NCI-H82 treated with DMSO at 0.1 percent for 48 hours (cell line): Measurements from ENCODE around the gene MYOF.
"Not testable (repeated sequence)": the region's sequence is repeated elsewhere in the genome, so short reads cannot be mapped to it uniquely, and the experiment has no call there.

Experiments used
- DNase-seq: peaks from one replicate; lab custom pipeline; 2025; ENCODE audit not compliant: unreplicated experiment; lab: John Stamatoyannopoulos, UW

The MYOF gene

DNA sequence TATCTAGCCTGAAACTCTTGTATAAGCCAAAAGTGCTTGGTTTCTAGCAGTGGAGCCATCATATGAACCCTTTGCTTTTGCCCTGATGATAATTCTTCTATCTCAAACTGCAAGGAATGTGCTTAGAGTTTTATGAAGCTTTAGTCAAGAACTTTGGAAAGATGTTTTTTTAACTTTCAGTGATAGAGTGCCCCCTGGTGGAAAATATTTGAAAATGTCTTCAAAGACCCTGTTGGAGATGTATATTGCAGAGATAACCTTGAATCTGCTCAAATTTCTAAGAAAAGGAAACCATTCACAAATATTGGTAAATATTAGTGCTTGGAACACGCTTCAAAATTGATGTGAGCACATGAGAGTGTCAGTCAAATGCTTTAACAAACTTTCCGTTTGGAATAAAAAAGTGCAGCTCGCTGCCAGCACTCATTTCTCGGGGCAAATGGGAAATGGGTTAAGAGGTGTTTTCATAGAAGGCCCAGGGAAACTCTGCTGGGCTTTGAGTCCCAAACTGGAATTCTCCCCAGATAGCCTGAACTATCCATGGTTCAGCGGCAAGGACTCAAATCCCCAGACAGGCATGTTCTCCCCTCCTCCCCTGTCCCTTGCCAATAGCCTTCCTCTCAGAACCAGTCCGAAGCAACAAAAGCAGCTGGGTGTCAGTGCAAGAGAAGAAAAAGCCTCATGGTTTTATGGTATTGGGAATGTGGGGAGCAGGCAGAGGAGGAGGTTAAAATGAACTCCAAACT, 129.3 kb downstream of the MYOF start:
- no peak for DNase-seq

DNA sequence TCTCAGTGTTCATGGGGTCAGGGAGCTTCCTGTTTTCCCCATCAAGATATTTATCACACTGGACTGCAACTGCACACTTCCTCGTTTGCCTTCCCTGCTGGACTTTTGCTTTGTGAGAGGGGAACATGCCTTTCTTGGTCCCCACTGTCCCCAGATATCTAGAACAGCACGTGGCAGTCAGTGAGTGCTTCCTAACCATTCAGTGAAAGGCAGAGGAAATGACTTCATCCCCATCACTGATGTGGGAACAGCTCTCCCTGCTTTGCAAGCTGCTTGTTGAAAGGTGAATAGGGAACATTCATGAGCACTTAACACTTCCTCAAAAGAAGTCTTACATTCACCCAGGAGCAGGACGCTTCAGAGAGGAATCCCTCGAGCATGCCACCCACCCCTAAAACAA, 135.4 kb downstream of the MYOF start:
- DNase-seq = no peak

DNA sequence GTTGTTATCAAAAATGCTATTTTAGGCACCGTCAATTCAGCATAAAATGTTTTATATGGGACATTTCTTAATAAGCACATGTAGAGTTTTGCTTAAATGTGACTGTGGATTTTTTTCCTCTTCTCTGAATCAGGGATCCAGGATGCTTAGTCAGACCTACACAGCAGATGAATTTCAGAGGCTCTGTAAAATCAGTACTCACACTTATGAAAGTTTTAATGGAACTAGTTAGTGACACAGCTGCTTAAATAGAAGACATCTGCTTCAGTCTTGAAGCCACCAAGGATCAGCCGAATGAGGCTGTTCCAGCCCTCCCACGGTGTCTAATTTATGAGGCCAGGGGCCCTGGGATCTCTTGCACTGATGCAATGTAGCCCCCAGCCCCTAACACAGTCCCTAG, 136.0 kb downstream of the MYOF start:
- DNase-seq = no peak

DNA sequence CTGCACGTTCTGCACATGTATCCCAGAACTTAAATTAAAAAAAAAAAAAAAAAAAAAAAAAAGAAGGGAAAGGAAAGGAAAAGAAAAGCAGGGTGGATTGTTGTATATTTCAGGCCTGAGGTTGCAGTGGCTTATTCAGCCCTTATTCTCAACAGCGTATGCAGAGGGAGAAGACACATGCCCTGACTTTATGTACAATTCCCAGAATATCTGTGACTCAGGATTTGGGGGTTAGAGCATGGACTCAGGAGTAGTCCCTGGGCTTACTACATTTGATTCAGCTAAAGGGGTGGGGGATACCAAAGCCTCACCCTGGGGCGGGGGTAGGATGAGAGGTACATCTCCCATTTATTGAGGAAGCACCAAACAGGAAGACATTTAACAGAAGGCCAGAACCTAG, 137.4 kb downstream of the MYOF start:
- no peak for DNase-seq

DNA sequence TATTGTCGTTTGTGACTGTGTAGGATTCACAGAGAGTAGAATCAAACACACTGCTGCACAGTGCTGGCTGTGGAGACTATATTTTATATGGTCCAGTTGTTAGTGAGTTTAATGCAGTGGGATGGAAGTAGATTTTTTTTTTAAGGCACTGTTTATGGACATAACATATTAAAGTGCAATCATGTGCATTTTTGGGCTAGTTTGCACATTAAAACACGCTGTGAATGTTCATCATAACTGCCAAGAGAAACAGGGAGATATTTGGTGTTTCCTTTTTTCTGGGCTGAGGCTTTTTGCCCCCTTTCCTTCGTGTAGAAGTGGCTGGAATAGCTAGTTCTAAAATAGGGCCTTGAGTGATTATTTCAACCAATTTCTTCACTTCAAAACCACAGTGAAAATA, 139.2 kb downstream of the MYOF start:
- DNase-seq = no peak

DNA sequence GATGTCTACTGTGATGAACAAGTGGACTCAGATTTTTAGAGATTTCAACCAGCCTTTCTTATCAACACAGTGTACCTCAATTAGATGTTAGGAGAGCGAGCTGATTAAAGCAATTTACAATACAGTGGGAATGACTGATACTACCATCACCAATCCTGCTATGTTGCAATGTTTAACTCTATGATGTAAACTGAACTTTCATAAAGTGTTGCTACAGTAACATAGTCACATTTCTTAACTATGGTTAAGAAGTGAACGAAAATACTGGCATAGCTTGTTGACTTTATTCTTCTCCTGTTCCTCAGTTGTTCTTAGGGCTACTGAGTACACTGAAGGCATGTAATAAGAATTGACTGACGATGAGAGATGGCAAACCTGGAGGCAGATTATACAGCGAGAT, 139.8 kb downstream of the MYOF start:
- no peak for DNase-seq

DNA sequence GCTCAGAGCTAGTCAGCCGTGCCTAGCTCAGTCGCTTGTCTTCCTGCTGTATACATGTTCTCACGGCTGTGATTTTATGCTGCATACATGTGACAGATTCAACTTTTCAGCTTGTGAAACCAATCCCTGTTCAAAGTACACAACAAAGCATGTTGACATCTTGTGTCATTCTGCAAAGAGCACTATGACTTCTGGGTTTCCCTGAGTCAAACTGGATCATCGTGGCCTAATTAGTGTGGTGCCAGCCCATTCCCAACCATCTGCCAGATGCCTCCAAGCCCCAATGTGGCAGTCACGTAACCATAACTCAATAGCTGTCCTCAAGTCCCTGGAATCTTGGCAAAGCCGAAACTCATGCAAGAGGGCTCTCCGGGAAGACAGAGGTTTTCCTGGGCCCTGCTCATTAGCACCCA, 144.8 kb downstream of the MYOF start:
- DNase-seq = no peak

DNA sequence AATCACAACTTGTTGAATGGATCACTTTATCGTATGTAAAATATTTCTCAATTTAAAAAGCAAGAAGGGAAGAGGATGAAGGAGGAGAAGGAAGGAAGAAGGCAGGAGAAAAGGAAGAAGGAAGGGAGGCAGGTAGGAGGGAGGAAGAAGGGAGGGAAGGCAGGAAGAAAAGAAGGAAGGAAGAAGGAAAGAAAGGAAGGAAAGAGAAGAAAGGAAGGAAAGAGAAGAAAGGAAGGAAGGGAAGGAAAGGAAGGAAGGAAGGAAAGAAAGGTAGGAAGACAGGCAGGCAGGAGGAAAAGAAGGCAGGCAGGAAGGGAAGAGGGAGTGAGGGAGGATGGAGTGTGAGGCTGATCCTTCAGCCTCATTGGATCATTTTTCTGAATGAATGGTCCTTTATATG, 145.5 kb downstream of the MYOF start:
- DNase-seq = no peak

DNA sequence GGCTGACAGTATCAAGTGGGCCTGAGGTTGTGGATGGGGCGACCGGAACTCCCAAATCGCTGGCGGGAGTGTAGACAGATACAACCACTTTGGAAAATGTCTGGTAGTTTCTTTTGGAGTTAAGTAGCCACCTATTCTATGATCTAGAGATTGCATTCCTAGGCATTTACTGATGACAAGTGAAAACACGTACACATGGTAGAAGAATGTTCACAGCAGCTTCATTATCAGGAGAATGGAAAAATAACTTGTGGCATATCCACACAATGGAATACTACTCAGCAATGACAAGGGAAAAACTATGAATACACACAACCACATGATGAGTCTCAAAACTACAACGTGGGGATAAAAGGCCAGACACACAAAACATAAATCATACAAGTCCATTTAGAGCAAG, 146.0 kb downstream of the MYOF start:
- no peak for DNase-seq

DNA sequence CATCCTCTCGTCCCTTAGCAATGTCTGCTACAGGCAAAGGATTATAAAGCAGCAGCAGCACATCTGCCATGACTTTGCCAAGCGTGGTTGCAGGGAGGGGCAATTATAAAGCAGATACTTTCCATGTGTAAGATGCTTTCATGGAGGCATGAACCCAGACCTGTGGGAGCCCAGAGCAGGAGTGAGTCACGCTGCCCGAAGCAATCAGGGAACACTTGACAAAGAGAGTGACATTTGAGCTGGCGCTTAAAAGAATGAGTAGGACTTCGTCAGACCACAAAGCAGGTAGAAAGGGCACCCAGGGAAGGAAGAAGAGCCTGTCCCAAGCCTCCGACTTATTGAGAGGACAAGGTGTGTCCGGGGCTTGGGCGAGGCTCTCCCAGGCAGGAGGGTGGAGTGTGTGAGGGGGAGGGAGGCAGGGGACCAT, 147.2 kb downstream of the MYOF start:
- DNase-seq = no peak

DNA sequence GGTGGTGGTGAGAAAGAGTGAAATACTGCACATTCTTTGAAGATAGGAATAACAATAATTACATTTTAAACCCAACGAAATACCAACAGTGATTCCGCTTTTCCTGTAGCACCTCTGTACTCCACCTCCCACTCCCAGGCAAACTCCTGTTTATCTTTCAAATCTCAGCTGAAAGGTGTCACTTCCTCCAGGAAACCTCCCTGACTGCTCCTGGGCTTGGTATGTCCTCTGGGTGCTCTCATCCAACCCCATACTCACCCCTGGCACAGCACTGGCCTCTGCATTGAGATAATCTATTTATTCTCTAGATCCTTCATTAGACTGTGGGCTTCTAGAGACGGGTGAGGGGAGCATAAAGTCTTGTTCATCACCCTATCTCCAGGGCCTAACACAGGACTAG, 148.0 kb downstream of the MYOF start:
- no peak for DNase-seq

DNA sequence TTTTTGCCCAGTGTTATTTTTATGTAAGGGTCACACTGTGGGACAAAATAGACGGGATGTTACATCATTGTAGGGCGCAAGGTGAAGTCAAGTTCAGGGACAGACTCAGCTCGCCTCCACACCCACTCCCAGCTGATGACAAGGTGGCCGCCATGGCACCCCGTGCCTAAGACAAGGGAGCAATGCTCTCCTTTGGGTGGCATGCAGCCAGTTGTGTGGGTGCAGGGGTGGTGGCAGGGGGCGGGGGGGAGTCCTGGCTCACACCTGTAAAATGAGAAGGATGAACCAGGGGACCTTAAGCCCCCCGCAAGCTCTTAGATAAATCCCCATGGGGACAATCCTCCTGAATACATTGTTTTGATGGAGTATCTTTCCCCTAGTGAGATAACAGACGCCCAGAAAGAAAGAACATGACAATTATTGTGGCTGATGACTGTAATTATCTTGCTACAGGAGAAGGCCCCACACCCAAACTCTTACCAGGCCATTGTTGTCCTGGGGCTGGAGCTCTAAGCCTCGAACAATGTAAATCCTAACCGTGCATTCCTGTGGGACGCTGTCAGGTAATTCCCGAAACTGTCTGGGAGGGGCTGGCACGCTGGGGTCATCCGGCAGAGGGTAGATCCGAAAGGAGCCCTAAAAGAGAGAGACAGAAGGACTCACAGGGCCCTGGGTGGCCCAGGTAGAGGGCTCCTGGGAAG, 148.7 kb downstream of the MYOF start:
- DNase-seq = no peak

DNA sequence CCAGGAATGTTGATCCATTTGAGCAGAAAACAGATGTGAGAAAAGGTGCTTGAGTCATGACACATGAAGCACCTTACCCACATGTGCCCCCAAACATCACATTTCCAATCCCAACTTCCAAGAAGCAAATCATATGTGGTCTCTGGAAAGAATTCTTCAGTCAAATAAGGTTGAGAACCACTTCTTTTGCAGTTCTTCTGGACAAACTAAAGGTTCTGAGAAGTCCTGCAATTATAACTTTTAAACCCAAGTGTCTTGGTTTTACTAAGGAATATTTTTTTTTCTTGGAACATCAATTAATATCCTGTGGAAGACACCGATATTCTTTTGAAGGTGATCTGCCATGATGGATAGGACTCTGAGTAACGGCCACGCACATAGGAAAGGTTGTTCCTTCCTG, 151.3 kb downstream of the MYOF start:
- no peak for DNase-seq

DNA sequence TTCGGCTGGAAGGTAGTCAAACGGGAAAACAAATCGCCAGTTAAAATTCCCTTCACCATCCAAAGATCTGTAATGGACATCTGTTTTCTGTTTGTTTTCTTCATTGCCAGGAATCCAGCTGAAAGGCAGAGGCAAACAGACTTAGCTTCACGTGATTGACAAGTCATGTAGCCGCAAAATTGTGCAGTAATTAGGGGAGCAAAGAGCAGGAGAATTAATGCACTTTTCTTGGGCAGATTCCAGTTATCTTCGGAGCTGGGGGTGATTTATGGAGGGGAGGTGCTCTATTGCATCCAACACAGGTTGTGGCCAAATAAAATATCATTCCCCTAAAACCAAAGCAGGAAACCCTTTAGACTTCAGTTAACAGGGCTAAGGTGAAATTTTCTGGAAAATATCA, 162.2 kb downstream of the MYOF start:
- no peak for DNase-seq

DNA sequence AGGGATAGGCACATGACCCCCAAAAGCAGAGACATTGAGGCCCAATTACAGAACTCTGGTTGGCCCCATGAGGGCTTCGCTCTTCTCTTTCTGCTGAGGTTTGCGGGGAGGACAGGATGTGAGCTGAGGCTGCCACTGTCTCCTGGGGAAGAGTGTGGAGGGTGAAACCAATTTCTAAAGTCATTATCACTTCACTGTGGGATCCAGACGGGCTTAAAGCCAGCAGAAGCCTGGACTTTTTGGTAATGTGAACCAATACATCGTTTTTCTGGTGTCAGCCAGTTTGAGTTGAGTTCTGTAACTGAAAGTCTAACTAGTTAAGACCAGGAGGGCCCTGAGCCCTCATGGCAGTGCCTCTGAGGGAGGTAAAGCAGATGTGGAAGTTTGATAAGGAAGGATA, 163.0 kb downstream of the MYOF start:
- no peak for DNase-seq

DNA sequence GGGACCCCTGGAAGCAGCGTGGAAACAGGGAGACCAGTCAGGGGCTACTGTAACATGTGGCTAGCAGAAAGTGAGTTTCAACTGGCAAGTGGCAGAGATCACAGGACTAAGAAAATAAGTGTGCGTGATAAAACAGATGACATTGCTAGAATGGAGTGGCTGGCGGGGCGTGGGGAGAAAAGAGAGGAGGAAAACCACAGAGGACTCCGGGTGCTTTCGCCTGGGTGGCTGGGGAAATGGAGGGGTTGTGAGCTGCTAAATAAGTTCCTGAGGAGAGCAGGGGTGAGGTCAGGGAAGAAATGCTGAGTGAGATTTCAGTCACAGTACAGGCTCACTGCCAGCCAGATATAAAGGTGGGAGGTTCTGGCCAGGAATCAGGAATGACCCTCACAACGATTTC, 166.9 kb downstream of the MYOF start:
- no peak for DNase-seq

DNA sequence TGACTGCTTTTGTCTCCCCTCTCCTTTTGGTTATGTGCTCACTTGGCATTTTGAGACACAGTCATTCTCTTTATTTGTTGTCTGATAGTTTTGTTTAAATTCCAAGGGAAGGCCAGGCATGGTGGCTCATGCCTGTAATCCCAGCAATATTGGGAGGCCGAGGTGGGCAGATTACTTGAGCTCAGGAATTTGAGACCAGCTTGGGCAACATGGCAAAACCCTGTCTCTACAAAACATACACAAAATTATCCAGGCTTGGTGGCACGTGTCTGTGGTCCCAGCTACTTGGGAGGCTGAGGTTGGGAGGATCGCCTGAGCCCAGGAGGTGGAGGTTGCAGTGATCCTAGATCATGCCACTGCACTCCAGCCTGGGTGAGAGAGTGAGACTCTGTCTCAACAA, 167.5 kb downstream of the MYOF start:
- DNase-seq = not testable (repeated sequence)

DNA sequence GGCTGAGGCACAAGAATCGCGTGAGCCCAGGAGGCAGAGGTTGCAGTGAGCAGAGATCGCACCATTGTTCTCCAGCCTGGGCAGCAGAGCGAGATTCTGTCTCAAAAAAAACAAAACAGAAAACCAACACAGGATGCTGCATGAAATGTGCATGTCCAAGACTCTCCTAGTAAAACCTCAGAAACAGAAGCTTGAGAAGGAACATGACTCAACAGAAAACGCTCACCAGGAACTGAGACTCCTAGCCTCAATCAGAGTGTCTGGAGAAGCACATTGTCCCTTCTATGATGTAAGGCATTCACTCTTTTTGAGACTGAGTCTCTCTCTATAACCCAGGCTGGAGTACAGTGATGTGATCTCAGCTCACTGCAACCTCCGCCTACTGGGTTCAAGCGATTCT, 168.3 kb downstream of the MYOF start:
- DNase-seq = no peak

DNA sequence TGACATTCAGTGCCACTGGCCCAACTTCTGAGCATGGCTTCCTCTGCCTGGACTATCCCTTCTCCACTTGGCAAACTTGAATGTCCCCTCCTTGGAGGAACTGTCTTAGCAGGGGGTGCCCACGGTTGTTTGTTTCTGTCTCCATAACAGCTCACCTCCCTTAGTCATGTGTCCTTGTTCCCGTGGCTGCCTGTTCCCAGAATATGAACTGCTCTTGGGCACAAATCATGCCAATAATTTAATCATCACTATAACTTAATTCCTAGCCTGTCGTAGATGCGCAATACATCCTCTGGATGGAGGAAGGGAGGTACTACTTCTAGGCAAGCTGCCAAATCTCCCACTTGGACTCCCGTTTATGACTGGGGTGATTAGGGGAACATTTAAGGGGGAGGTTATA, 173.1 kb downstream of the MYOF start:
- no peak for DNase-seq

DNA sequence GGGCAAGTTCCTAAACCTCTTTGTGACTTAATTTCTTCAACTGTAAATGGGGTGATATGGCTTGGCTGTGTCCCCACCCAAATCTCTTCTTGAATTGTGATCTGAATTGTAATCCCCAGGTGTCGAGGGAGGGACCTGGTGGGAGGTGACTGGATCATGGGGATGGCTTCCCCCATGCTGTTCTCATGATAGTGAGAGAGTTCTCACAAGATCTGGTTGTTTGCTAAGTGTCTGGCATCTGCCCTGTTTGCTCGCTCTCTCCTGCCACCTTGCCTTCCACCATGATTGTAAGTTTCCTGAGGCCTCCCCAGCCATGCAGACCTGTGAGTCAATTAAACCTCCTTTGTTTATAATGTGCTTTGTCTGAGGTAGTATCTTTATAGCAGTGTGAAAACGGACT, 177.0 kb downstream of the MYOF start:
- DNase-seq = no peak

DNA sequence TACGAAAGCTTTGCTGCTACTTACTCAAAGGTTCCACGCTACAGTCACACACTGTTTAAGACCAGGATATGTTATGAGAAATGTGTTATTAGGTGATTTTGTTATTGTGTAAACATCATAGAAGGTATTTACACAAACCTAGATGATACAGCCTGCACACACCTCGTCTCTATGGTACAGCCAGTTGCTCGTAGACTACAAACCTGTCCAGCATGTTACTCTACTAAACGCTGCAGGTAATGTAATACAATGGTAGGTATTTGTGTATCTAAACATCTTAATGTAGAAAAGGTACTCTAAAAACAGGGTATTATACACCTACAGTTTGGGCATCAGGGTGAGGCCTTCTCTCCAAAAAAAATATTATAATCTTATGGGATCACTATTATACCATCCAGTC, 181.2 kb downstream of the MYOF start:
- DNase-seq = no peak

DNA sequence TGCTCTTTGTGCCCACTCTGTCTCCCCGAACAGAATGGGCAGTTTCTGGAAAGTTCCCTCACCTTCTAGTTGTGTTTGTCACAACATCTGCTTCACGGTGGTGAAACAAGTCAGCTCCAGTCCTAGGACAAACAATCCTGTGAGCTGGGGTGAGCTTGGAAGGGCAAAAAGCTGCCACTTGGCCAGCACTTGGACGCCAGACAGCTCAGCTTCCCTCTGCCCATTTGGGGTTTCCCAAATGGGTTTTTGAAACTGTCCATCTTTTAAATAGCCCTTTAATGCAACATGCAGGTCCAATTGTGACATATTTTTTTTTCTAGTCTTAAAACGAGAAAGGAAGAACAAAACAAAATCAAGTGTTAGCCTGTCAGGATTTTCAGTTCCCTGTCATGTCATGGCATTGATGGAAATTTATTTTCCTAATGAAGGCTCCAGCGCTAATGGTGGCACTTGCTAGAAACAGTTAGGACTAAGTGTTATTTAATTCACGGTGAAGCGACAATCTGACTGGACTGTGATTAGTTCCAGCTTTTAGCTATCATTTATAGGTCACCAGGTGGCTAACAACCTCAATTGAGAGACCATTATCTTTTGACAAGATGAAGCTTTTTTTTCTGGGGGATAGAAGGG, 181.7 kb downstream of the MYOF start:
- DNase-seq = no peak
